Uterus (tissue), 4 donors: Measurements from ENCODE around the gene FEN1. TPM values are rescaled to one million over a fixed set of nuclear protein-coding genes. Genes with fewer than 3 reads are reported as not detected.

Experiments
- DNase-seq, 2 donors: peaks; one replicate each; pipeline ENCODE4 v3.0.0-alpha.2; 2019 to 2020
- H3K27ac ChIP-seq, 2 donors: fragments of 200-600 bp; sonication (generic); 1 replicate in 1 of 2; 2 replicates in 1 of 2; pipeline ENCODE4 v1.5.1; 2016 to 2018
- H3K27me3 ChIP-seq, 2 donors: fragments of 200-600 bp; sonication (generic); one replicate each; pipeline ENCODE4 v1.5.1; 2018 to 2019; ENCODE audit warnings: control low read depth in 1 of 2
- H3K36me3 ChIP-seq, 2 donors: fragments of 200-600 bp; sonication (generic); one replicate each; pipeline ENCODE4 v1.5.1; 2019; ENCODE audit warnings: control low read depth in 1 of 2
- H3K4me1 ChIP-seq, 2 donors: fragments of 200-600 bp; sonication (generic); one replicate each; pipeline ENCODE4 v1.5.1; 2018 to 2019; ENCODE audit warnings: control low read depth in 1 of 2
- H3K4me3 ChIP-seq, 2 donors: fragments of 200-600 bp; sonication (generic); 1 replicate in 1 of 2; 2 replicates in 1 of 2; pipeline ENCODE4 v1.5.1; 2018 to 2019; ENCODE audit warnings: mild to moderate bottlenecking in 1 of 2
- H3K9me3 ChIP-seq, 2 donors: fragments of 200-600 bp; sonication (generic); one replicate each; pipeline ENCODE4 v1.5.1; 2019; ENCODE audit warnings: control low read depth in 1 of 2
- CTCF ChIP-seq, 4 experiments: fragments of 200-600 bp in 2 of 4; fragments of 450-650 bp in 2 of 4; sonication (generic) in 2 of 4; IDR thresholded peaks; one replicate each; pipeline ENCODE4 v1.5.1; 2016 to 2019; ENCODE audit warnings: antibody characterized with exemption in 4 of 4, mild to moderate bottlenecking in 2 of 4, moderate library complexity in 1 of 4
- POLR2A ChIP-seq, 2 donors: fragments of 450-650 bp; IDR thresholded peaks; one replicate each; pipeline ENCODE4 v1.6.1; 2016; ENCODE audit warnings: antibody characterized with exemption in 2 of 2, mild to moderate bottlenecking in 1 of 2, moderate library complexity in 1 of 2
- intact Hi-C: fragments of 100-400 bp; cut with DNase I; formaldehyde crosslinking; loops from one replicate; pipeline ENCODE4 v1.15.1; 2023; ENCODE audit warnings: low total_unique reads
- microRNA counts, 2 donors: library from miRNA; unstranded; fragments of <30 nt; microRNA quantifications; one replicate each; lab custom pipeline; 2016 to 2017
- total RNA-seq, 4 donors: library from RNA; depleted of rRNA in 3 of 4; stranded (reverse); fragments of >200 nt in 3 of 4; gene quantifications; one replicate each; pipeline versions ENCODE4 v1.1.0 to v1.2.4, GENCODE V29; 2014 to 2023
- donor health status: DM: yes; HTN: yes; CAD: no.

The FEN1 gene
- total RNA-seq, 4 donors from 2014 or later: 0.77 to 19.4 (median 6.8) TPM

GRCh38 chr11:61842528-61842820 lies 49.8 kb downstream of the FEN1 start:
- Histone ChIP-seq H3K36me3 (no peaks in the 10 kb centered on the region), H3K27ac (no peak overlapping the region), H3K4me3 (no peak overlapping the region), H3K4me1 (no peaks in the 10 kb centered on the region), H3K27me3 (no peaks in the 10 kb centered on the region), H3K9me3 (no peaks in the 10 kb centered on the region)
- TF ChIP-seq POLR2A (IDR thresholded peaks at IDR 0.05): no peak
- no peak for TF ChIP-seq CTCF (IDR thresholded peaks at IDR 0.05)
- no peak for DNase-seq
- intact Hi-C loops: no loop called here

- TF ChIP-seq POLR2A (IDR thresholded peaks at IDR 0.05): no peak
- TF ChIP-seq CTCF (IDR thresholded peaks at IDR 0.05): no peak
- H3K36me3 ChIP-seq: no peaks in the 10 kb centered on the region
- H3K27me3 ChIP-seq: no peaks in the 10 kb centered on the region
- H3K9me3 ChIP-seq: no peaks in the 10 kb centered on the region
- no peaks in the 10 kb centered on the region for H3K4me1 ChIP-seq
- no peak overlapping the region for H3K4me3 ChIP-seq
- no peak overlapping the region for H3K27ac ChIP-seq
- no peak for DNase-seq
- intact Hi-C loops: no loop called here
These were observed 52.3 kb downstream of the FEN1 start for GRCh38 chr11:61844909-61845565.

- no peak for TF ChIP-seq CTCF (IDR thresholded peaks at IDR 0.05)
- no peak for TF ChIP-seq POLR2A (IDR thresholded peaks at IDR 0.05)
- Histone ChIP-seq H3K27me3 (no peaks in the 10 kb centered on the region), H3K36me3 (no peaks in the 10 kb centered on the region), H3K9me3 (no peaks in the 10 kb centered on the region), H3K4me1 (no peaks in the 10 kb centered on the region), H3K27ac (no peak overlapping the region), H3K4me3 (no peak overlapping the region)
- intact Hi-C loops: no loop called here
- no peak for DNase-seq
These were observed 53.8 kb downstream of the FEN1 start for GRCh38 chr11:61846362-61847020.

MicroRNAs within 50 kb of the gene (microRNA counts, 767-probe panel; counts per million panel counts)
- microRNA hsa-miR-1908 (lab: Ali Mortazavi, UCI) (0 counts per million in 2 donors), microRNA hsa-miR-611 (lab: Ali Mortazavi, UCI) (0 counts per million in 2 donors)

Other genes starting within 250 kb of the FEN1 start
- gene SYT7, start 211.8 kb upstream of the FEN1 start, total RNA-seq: 1 to 10 TPM; 2.1 to 10.0 (median 5.9) TPM
- gene DAGLA, start 112.5 kb upstream of the FEN1 start, total RNA-seq: 1 to 10 TPM in 2 of 4 donors, under 1 TPM in 2; 0.29 to 5.4 (median 1.9) TPM
- gene MYRF, start 40.3 kb upstream of the FEN1 start, total RNA-seq: 100 to 1,000 TPM in 1 of 4 donors, 10 to 100 TPM in 2, 1 to 10 TPM in 1; 6.4 to 106 (median 12.7) TPM
- 10 to 100 TPM; 14.6 to 96.9 (median 38.7) TPM for gene TMEM258, start 312 bp upstream of the FEN1 start, total RNA-seq
- 10 to 100 TPM; 23.8 to 57.1 (median 38.3) TPM for gene FADS1, start 24.1 kb downstream of the FEN1 start, total RNA-seq
- 100 to 1,000 TPM in 2 of 4 donors, 10 to 100 TPM in 2; 13.5 to 117 (median 84.9) TPM for gene FADS2, start 35.4 kb downstream of the FEN1 start, total RNA-seq
- 10 to 100 TPM; 18.2 to 74.6 (median 32.0) TPM for gene FADS3, start 98.6 kb downstream of the FEN1 start, total RNA-seq
- gene RAB3IL1, start 124.7 kb downstream of the FEN1 start, total RNA-seq: 10 to 100 TPM; 12.6 to 60.3 (median 26.8) TPM
- 10 to 100 TPM in 1 of 4 donors, 1 to 10 TPM in 3; 3.3 to 11.1 (median 3.9) TPM for gene BEST1, start 157.4 kb downstream of the FEN1 start, total RNA-seq
- gene FTH1, start 174.7 kb downstream of the FEN1 start, total RNA-seq: 1,000 to 10,000 TPM in 3 of 4 donors, 100 to 1,000 TPM in 1; 402 to 1,927 (median 1,615) TPM